ENCODE measurements around the gene SLC37A2.

Gene SLC37A2

GRCh38 chr11:125139778-125140177 is 76.7 kb downstream of the SLC37A2 start:
- ATAC-seq (ENCODE audit: low read depth), result no peak
- H3K9me3 ChIP-seq (ENCODE audit: severe bottlenecking), result no peaks in the 10 kb centered on the region
- no peaks in the 10 kb centered on the region for H3K27me3 ChIP-seq (ENCODE audit: insufficient read depth, poor library complexity, severe bottlenecking)
- no peaks in the 10 kb centered on the region for H3K4me1 ChIP-seq (ENCODE audit: insufficient read depth, poor library complexity, severe bottlenecking)
- no peak overlapping the region for H3K27ac ChIP-seq (ENCODE audit: poor library complexity, severe bottlenecking)
- no peaks in the 10 kb centered on the region for H3K36me3 ChIP-seq (ENCODE audit: low read depth)
- TF ChIP-seq, protein P1, sequence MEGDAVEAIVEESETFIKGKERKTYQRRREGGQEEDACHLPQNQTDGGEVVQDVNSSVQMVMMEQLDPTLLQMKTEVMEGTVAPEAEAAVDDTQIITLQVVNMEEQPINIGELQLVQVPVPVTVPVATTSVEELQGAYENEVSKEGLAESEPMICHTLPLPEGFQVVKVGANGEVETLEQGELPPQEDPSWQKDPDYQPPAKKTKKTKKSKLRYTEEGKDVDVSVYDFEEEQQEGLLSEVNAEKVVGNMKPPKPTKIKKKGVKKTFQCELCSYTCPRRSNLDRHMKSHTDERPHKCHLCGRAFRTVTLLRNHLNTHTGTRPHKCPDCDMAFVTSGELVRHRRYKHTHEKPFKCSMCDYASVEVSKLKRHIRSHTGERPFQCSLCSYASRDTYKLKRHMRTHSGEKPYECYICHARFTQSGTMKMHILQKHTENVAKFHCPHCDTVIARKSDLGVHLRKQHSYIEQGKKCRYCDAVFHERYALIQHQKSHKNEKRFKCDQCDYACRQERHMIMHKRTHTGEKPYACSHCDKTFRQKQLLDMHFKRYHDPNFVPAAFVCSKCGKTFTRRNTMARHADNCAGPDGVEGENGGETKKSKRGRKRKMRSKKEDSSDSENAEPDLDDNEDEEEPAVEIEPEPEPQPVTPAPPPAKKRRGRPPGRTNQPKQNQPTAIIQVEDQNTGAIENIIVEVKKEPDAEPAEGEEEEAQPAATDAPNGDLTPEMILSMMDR (IDR thresholded peaks at IDR 0.05; ENCODE audit: poor library complexity, severe bottlenecking), result no peak
- no peak overlapping the region for H3K4me3 ChIP-seq (ENCODE audit: severe bottlenecking)
- no peak for DNase-seq (ENCODE audit: low spot score)

All from RWPE2 (cell line).